T-cell (primary cell): ENCODE data around the gene CLASP1. TPM values are rescaled to one million over a fixed set of nuclear protein-coding genes. Genes with fewer than 3 reads are reported as not detected.

Experiments used
- ATAC-seq, 4 experiments: fragments of 200-7000 bp in 3 of 4; fragments of 150-1000 bp in 1 of 4; cut with Tn5 transposase; replicated peaks in 1 of 4; 1 replicate in 3 of 4; 2 replicates in 1 of 4; pipeline ENCODE4 v1.10.0; 2021; ENCODE audit warnings: moderate library complexity in 3 of 4, mild to moderate bottlenecking in 2 of 4, moderate number of reproducible peaks in 1 of 4
- CTCF ChIA-PET, 2 donors: fragments of 300-600 bp; sonication (Branson Sonifier 250); formaldehyde crosslinking; loops; one replicate each; lab custom pipeline; 2022; ENCODE audit warnings: antibody characterized with exemption in 2 of 2; lab: Charles Lee
- POLR2A ChIA-PET, 2 donors: fragments of 300-600 bp; sonication (Branson Sonifier 250); formaldehyde crosslinking; loops; one replicate each; lab custom pipeline; 2022; ENCODE audit warnings: antibody characterized with exemption in 2 of 2; lab: Charles Lee
- DNase-seq, 35 experiments: peaks; one replicate each; pipeline versions ENCODE4 v3.0.0 to v3.0.0-alpha.2; 2013 to 2023
- H3K27ac ChIP-seq: one replicate; pipeline ENCODE4 v1.5.1; 2013; ENCODE audit warnings: low read length
- H3K27me3 ChIP-seq, 2 experiments: replicated peaks in 1 of 2; 1 replicate in 1 of 2; 2 replicates in 1 of 2; pipeline versions ENCODE4 v1.6.1 to v1.7.0; 2013; ENCODE audit warnings: low read length in 1 of 2, mixed read lengths in 1 of 2; ENCODE audit not compliant: control insufficient read depth in 2 of 2, insufficient read depth in 2 of 2; ENCODE audit errors: extremely low read depth in 1 of 2
- H3K36me3 ChIP-seq, 2 donors: 1 replicate in 1 of 2; 2 replicates in 1 of 2; pipeline versions ENCODE4 v1.6.1 to v1.7.0; 2013; ENCODE audit warnings: low read length in 1 of 2; ENCODE audit not compliant: control insufficient read depth in 2 of 2, insufficient read depth in 1 of 2; ENCODE audit errors: extremely low read depth in 1 of 2
- H3K4me1 ChIP-seq, 2 experiments: 1 replicate in 1 of 2; 2 replicates in 1 of 2; pipeline versions ENCODE4 v1.6.1 to v1.7.0; 2013; ENCODE audit warnings: low read length in 2 of 2, mixed read lengths in 1 of 2; ENCODE audit not compliant: insufficient read depth in 2 of 2, control insufficient read depth in 1 of 2; ENCODE audit errors: extremely low read depth in 1 of 2
- H3K4me3 ChIP-seq, 2 donors: 1 replicate in 1 of 2; 2 replicates in 1 of 2; pipeline versions ENCODE4 v1.5.1 to v1.7.0; 2013; ENCODE audit warnings: mild to moderate bottlenecking in 2 of 2, low read length in 1 of 2, moderate library complexity in 1 of 2; ENCODE audit not compliant: control insufficient read depth in 1 of 2; ENCODE audit errors: extremely low read depth in 1 of 2
- H3K9me3 ChIP-seq: 2 replicates; pipeline ENCODE4 v1.7.0; 2013
- H3K27ac Mint-ChIP-seq, 2 donors: one replicate each; pipeline ENCODE4 v1.8.0; 2020 to 2021; ENCODE audit warnings: mild to moderate bottlenecking in 2 of 2, mixed read lengths in 2 of 2
- H3K27me3 Mint-ChIP-seq, 2 donors: one replicate each; pipeline ENCODE4 v1.8.0; 2021 to 2022; ENCODE audit warnings: mixed read lengths in 2 of 2
- H3K36me3 Mint-ChIP-seq: one replicate; pipeline ENCODE4 v1.8.0; 2021; ENCODE audit warnings: mixed read lengths
- H3K4me1 Mint-ChIP-seq, 3 donors: one replicate each; pipeline ENCODE4 v1.8.0; 2020 to 2022; ENCODE audit warnings: mixed read lengths in 3 of 3, mild to moderate bottlenecking in 1 of 3
- H3K4me3 Mint-ChIP-seq, 3 donors: one replicate each; pipeline ENCODE4 v1.8.0; 2020 to 2022; ENCODE audit warnings: mild to moderate bottlenecking in 3 of 3, mixed read lengths in 3 of 3, moderate library complexity in 3 of 3
- H3K9me3 Mint-ChIP-seq, 3 donors: one replicate each; pipeline ENCODE4 v1.8.0; 2020 to 2022; ENCODE audit warnings: mixed read lengths in 3 of 3
- whole genome bisulfite sequencing: methylation state at CpG from one replicate; pipeline ENCODE4 v1.1.5; 2013; ENCODE audit warnings: missing lambda C conversion rate; ENCODE audit not compliant: insufficient coverage; 5-methylcytosine and 5-hydroxymethylcytosine counted together
- total RNA-seq, 35 experiments: library from RNA in 6 of 35; stranded (reverse) in 6 of 35; fragments of 120-200 nt in 1 of 35; gene quantifications; one replicate each; pipeline versions ENCODE4 v1.2.1 to v1.2.4 and lab custom pipeline; 2013 to 2026

CLASP1 gene
- total RNA-seq, 5 donors from 2014 or later (not counting 1 experiment from before 2014, with no cell fraction given) = 57.8 to 72.8 (median 65.1) TPM

DNA sequence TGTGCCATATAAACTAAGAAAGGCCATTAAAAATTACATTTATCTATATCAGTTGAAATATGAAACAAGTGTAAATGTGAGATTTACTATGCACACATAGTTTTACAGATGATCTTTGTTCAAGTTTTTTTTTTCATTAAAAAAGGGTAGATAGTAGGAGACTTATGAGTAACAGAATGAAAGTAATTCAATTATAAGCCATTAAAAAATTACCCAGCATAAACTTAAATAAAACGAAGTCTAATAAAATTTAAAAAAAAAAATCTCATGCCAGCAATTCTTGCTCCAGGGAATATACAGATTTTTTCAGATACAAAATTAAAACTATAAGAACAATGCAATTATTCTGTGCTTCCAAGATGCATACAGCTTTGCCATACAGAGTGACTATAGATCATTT lies 236.9 kb downstream of the CLASP1 start:
- Mint-ChIP-seq H3K27me3 (no peaks in the 10 kb centered on the region), H3K36me3 (peaks cover 46% of the 10 kb centered on the region), H3K4me1 (no peaks in the 10 kb centered on the region), H3K4me3 (no peak overlapping the region), H3K9me3 (no peaks in the 10 kb centered on the region), H3K27ac (no peak overlapping the region)
- POLR2A ChIA-PET = no interaction called here
- H3K4me3 ChIP-seq = no peak overlapping the region
- WGBS = no CpG with 5 or more reads among the region's 1 CpG
- DNase-seq (no peak), ATAC-seq (no peak)
- peaks cover 5 to 59% of the 10 kb centered on the region in 2 donors for H3K36me3 ChIP-seq
- H3K4me1 ChIP-seq = no peaks in the 10 kb centered on the region
- H3K9me3 ChIP-seq = no peaks in the 10 kb centered on the region
- H3K27me3 ChIP-seq = no peaks in the 10 kb centered on the region
- CTCF ChIA-PET = interaction anchor here in 1 of 2 donors (1.2 kb wide), 1 partner anchor 10 kb away, joined by 3 read pairs; no protein-coding TSS in a partner anchor
- H3K27ac ChIP-seq = no peak overlapping the region

DNA sequence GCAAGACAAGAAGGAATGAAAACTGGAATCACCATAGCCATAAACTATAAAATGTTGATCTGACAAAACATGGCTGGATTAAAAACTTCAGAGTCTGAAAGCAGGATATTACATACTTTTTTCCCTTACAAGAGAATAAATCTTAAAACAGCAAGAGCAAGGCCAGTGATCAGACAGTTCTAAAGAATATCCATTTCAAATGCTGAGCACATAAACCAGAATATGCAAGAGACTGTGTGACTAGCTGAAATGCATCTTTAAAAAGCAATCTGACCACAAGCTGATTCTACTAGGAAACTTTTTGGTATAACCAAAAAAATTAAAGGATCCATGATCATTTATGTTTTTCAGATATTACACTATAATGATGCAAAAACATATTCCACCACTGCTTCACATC lies 239.3 kb downstream of the CLASP1 start:
- Histone ChIP-seq H3K27ac (no peak overlapping the region), H3K9me3 (no peaks in the 10 kb centered on the region), H3K4me3 (no peak overlapping the region), H3K4me1 (no peaks in the 10 kb centered on the region), H3K27me3 (no peaks in the 10 kb centered on the region), H3K36me3 (peaks cover 10 to 68% of the 10 kb centered on the region in 2 donors)
- Mint-ChIP-seq H3K36me3 (peaks cover 43% of the 10 kb centered on the region), H3K9me3 (no peaks in the 10 kb centered on the region), H3K27ac (no peak overlapping the region), H3K4me1 (no peaks in the 10 kb centered on the region), H3K27me3 (no peaks in the 10 kb centered on the region), H3K4me3 (no peak overlapping the region)
- ChIA-PET POLR2A (no interaction called here), CTCF (no interaction called here)
- DNase-seq = no peak
- no peak for ATAC-seq

DNA sequence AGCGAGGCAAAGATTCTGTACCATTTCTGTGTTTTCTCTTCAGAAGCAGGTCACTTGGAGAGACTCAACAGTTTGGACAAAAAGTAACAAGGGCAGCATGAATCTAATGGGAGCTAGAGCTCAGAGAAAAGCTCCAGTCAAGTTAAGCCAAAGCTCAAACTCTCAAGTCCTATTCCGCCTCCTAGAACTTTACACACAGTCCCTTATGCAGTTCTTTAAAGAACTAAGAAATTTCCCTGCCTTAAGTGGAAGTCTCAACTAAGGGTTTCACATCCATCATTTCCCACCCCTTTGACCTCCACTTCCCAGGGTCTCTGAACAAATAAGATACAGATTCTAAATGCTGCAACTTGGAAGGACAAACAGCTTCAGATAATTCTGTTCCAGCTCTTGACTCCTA lies 239.9 kb downstream of the CLASP1 start:
- Histone ChIP-seq H3K27ac (no peak overlapping the region), H3K4me1 (no peaks in the 10 kb centered on the region), H3K36me3 (peaks cover 10 to 66% of the 10 kb centered on the region in 2 donors), H3K27me3 (no peaks in the 10 kb centered on the region), H3K4me3 (no peak overlapping the region), H3K9me3 (no peaks in the 10 kb centered on the region)
- Mint-ChIP-seq H3K27me3 (no peaks in the 10 kb centered on the region), H3K4me3 (no peak overlapping the region), H3K9me3 (no peaks in the 10 kb centered on the region), H3K36me3 (peaks cover 41% of the 10 kb centered on the region), H3K4me1 (no peaks in the 10 kb centered on the region), H3K27ac (no peak overlapping the region)
- CTCF ChIA-PET = no interaction called here
- POLR2A ChIA-PET = no interaction called here
- WGBS = no CpG with 5 or more reads among the region's 2 CpGs
- no peak for ATAC-seq
- no peak for DNase-seq

DNA sequence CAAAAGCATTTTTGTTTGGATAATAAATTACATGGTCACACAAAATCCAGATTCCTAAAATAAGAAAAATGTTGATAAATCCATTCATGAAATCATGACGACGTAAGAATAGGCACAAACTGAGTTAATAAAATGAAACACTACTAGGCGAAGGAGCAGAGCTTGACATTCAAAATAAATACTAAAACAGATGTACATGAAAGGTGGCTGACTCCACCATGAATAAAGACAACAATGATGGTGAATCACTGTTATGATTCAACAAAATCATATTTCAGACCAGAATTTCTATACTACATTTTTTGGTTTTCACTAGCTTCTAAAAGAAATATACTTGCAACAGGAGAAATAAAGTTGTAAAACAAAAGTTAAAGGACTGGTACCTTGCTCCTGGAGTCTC lies 240.6 kb downstream of the CLASP1 start:
- ATAC-seq (no peak), DNase-seq (no peak)
- POLR2A ChIA-PET = no interaction called here
- no peaks in the 10 kb centered on the region for H3K9me3 Mint-ChIP-seq
- 100% methylated on average over 1 of the region's 3 CpGs for WGBS
- no peaks in the 10 kb centered on the region for H3K9me3 ChIP-seq
- H3K27ac ChIP-seq = no peak overlapping the region
- no peaks in the 10 kb centered on the region for H3K4me1 ChIP-seq
- H3K4me3 ChIP-seq = no peak overlapping the region
- no peaks in the 10 kb centered on the region for H3K27me3 Mint-ChIP-seq
- H3K4me1 Mint-ChIP-seq = no peaks in the 10 kb centered on the region
- no peaks in the 10 kb centered on the region for H3K27me3 ChIP-seq
- H3K36me3 ChIP-seq = peaks cover 10 to 64% of the 10 kb centered on the region in 2 donors
- H3K27ac Mint-ChIP-seq = no peak overlapping the region
- CTCF ChIA-PET = no interaction called here
- peaks cover 47% of the 10 kb centered on the region for H3K36me3 Mint-ChIP-seq
- H3K4me3 Mint-ChIP-seq = no peak overlapping the region

DNA sequence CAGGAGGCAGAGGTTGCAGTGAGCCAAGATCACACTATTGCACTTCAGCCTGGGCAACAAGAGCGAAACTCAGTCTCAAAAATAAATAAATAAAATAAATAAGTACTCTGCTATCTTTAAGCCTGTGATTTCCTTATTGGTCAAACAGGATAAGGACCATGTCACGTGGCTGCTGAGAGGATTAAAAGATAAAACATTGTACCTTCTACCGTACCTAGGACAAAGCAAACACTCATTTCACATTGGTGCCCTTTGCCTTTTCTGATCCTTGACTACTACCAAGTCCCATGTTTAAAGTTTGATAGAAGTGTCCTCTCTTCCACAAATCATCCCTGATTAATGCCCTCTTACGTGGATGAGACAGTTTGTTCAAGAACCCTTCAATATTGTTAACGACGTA lies 244.0 kb downstream of the CLASP1 start:
- H3K9me3 Mint-ChIP-seq = no peaks in the 10 kb centered on the region
- Histone ChIP-seq H3K27ac (no peak overlapping the region), H3K36me3 (peaks cover 10 to 72% of the 10 kb centered on the region in 2 donors), H3K27me3 (no peaks in the 10 kb centered on the region), H3K9me3 (no peaks in the 10 kb centered on the region), H3K4me1 (no peaks in the 10 kb centered on the region), H3K4me3 (no peak overlapping the region)
- H3K36me3 Mint-ChIP-seq = peaks cover 63% of the 10 kb centered on the region
- POLR2A ChIA-PET = no interaction called here
- no peak overlapping the region for H3K4me3 Mint-ChIP-seq
- CTCF ChIA-PET = interaction anchor here in 1 of 2 donors (0.8 kb wide), 1 partner anchor 311 kb away, joined by 3 read pairs; no protein-coding TSS in a partner anchor
- WGBS = no CpG with 5 or more reads among the region's 6 CpGs
- H3K27ac Mint-ChIP-seq = no peak overlapping the region
- DNase-seq (no peak), ATAC-seq (no peak)
- no peaks in the 10 kb centered on the region for H3K27me3 Mint-ChIP-seq
- peaks cover 0 to 2% (median 0%) of the 10 kb centered on the region in 3 donors for H3K4me1 Mint-ChIP-seq

DNA sequence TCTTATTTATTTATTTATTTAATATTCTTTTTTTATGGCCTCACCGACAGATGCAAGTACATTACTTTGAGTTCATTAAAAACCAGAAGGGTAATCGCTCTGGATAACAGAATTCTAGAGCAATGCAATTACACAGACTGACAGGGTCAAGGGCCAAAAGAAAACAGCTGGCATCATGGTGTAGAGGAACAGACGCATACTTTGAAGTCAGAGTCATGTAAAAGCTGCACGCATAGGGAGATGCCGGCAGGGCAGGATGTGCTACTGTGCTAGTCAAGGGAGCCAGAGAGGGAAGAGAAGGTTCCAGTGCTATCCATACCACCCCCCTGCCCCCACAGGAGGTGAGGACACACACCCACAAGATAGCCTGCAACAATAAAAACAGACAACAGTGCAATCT lies 249.1 kb downstream of the CLASP1 start:
- no peak overlapping the region for H3K4me3 Mint-ChIP-seq
- no peaks in the 10 kb centered on the region for H3K27me3 Mint-ChIP-seq
- Histone ChIP-seq H3K27me3 (no peaks in the 10 kb centered on the region), H3K36me3 (peaks cover 0 to 70% of the 10 kb centered on the region in 2 donors), H3K9me3 (no peaks in the 10 kb centered on the region), H3K4me3 (no peak overlapping the region), H3K27ac (no peak overlapping the region), H3K4me1 (no peaks in the 10 kb centered on the region)
- H3K9me3 Mint-ChIP-seq = no peaks in the 10 kb centered on the region
- WGBS = 100% methylated on average over 2 of the region's 5 CpGs
- DNase-seq (no peak), ATAC-seq (no peak)
- no peak overlapping the region for H3K27ac Mint-ChIP-seq
- POLR2A ChIA-PET = no interaction called here
- H3K36me3 Mint-ChIP-seq = peaks cover 56% of the 10 kb centered on the region
- CTCF ChIA-PET = no interaction called here
- peaks cover 0 to 2% (median 0%) of the 10 kb centered on the region in 3 donors for H3K4me1 Mint-ChIP-seq

DNA sequence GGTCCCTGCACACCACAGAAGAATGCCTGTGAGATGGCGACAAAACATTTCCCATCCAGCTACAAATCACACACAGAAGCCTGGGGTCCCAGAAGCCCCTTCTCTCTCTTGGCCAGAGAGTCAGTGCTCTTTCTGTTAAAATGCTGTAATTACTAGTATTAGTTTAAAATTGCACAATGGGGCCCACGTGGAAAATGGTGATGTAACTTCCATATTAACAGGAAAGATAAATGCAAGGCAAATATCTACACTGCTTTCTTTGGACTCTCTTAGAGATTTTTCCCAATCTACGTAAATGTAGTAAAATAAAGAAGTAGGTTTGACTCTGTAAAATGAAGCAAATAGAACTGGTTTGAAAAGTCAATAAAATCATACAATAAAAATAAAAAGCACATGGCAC lies 250.4 kb downstream of the CLASP1 start:
- CTCF ChIA-PET = no interaction called here
- Mint-ChIP-seq H3K27ac (no peak overlapping the region), H3K36me3 (peaks cover 55% of the 10 kb centered on the region), H3K9me3 (no peaks in the 10 kb centered on the region), H3K27me3 (no peaks in the 10 kb centered on the region), H3K4me3 (no peak overlapping the region), H3K4me1 (peaks cover 0 to 2% (median 0%) of the 10 kb centered on the region in 3 donors)
- WGBS = no CpG with 5 or more reads among the region's 3 CpGs
- POLR2A ChIA-PET = no interaction called here
- no peak overlapping the region for H3K27ac ChIP-seq
- H3K27me3 ChIP-seq = no peaks in the 10 kb centered on the region
- H3K4me1 ChIP-seq = no peaks in the 10 kb centered on the region
- no peaks in the 10 kb centered on the region for H3K9me3 ChIP-seq
- peaks cover 0 to 67% of the 10 kb centered on the region in 2 donors for H3K36me3 ChIP-seq
- DNase-seq (no peak), ATAC-seq (no peak)
- H3K4me3 ChIP-seq = no peak overlapping the region
